DMS 273 (cell line): ENCODE results near the gene MED19.
"Not testable (repeated sequence)": the region's sequence is repeated elsewhere in the genome, so short reads cannot be mapped to it uniquely, and the experiment has no call there.

Experiments used
- DNase-seq: peaks from one replicate; lab custom pipeline; 2025; ENCODE audit not compliant: unreplicated experiment; lab: John Stamatoyannopoulos, UW

The MED19 gene

GRCh38 chr11:57705432-57705831 is 6.6 kb downstream of the MED19 start:
- DNase-seq, result not testable (repeated sequence)

GRCh38 chr11:57704932-57705331 is 7.1 kb downstream of the MED19 start:
- no peak for DNase-seq

- no peak for DNase-seq
These were observed 8.7 kb downstream of the MED19 start for GRCh38 chr11:57703341-57703740.

- DNase-seq, result no peak
These were observed 11.6 kb downstream of the MED19 start for GRCh38 chr11:57700425-57700824.

DNA sequence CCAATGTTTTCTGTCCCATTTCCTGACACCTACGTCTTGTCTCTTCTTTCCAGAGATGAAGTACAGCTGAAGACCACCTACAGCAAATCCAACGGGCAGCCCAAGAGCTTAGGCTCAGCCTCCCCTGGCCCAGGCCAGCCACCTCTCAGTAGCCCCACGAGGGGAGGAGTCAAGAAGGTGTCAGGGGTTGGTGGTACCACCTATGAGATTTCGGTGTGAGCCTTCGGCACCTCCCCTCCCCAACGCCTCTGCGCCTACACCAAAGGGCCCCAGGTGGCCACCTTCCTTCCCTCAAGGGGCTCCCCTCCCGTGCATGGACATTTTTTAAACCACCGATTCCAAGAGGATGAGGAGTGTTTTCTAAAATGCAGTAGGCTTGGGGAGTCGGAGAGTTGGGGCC is 12.2 kb downstream of the MED19 start:
- no peak for DNase-seq

- no peak for DNase-seq
These were observed 13.1 kb downstream of the MED19 start for GRCh38 chr11:57698843-57699365.

DNA sequence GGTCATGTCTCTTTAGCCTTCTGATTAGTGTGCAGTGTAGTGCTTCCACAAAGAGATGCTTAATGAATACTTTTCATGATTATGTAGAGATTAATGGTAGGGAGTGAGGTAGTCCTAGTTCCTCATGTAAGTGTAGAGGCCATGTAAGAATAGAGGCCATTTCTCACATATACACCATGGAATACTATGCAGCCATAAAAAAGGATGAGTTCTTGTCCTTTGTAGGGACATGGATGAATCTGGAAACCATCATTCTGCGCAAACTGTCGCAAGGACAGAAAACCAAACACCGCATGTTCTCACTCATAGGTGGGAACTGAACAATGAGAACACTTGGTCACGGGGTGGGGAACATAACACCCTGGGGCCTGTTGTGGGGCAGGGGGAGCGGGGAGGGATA is 21.5 kb downstream of the MED19 start:
- DNase-seq, result not testable (repeated sequence)

GRCh38 chr11:57681168-57681567 is 30.8 kb downstream of the MED19 start:
- DNase-seq, result no peak

DNA sequence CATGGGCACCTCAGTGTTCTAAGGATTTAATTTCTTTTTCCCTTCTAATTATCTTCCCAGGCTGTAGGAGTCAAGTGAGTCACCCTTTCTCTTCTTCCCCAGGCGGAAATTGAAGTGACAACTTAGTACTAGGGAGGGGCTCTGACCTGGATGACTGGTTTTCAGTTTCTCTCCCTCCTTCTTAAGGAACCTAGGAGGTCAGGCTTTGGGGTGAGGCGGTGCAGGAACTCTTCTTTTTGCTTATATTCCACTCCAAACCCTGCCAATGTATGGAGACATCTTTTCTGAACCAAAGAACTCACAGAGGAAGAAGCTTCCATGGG is 31.5 kb downstream of the MED19 start:
- no peak for DNase-seq

- no peak for DNase-seq
These were observed 32.6 kb downstream of the MED19 start for GRCh38 chr11:57679396-57679795.

DNA sequence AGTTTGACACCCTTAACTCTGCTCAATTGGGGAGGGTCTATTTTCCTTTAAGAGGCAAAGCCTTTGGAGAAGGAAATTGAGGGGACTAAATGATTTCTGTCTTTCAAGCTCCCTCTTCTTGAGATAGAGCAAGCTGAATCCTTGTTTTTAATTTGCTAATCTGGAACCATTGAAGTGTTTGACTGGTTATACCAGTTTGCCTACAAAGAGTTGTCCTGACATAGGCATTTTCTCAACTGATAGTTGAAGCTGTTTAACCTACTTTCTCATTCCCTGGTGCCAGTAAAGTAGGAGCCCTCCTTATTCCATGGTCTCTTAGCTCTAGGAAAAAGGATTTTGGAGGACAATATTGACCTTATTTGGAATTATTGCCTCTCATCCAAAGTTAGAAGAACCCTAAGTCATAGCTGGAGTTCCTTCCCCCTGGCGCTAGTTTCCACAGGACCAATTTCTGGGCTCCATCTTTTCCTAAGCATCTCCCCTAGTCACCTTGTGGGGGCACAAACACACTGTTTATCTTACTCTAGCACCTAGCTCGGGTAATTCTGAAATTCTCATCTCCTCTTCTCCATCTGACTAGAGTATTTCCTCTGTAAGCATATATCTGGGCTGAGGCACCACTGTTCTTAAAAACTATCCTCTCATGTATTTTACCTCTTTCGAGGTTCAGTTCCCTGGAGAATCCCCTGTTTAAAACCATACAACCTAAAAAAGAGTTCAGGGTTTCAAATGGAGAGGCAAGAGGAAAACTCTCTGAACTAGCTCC is 36.7 kb downstream of the MED19 start:
- no peak for DNase-seq

DNA sequence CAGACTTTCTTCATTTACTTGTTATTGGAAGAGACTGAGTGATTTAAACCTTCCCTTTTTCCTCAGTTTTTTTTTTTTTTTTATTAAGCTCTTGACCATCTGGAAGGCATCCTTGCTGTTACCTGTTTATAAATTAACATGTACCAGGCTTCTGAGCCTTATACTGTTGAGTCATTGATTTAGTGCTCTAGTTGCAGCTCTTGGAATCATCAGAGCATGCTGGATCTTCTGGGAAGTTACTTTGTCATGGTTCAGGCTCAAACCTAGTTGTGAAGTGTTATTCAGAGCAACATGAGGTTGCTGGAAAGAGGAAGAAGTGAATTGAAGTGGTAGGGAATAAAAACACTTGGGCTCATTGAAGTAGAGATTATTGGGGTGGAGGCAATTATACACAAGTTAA is 37.8 kb downstream of the MED19 start:
- DNase-seq, result no peak

DNA sequence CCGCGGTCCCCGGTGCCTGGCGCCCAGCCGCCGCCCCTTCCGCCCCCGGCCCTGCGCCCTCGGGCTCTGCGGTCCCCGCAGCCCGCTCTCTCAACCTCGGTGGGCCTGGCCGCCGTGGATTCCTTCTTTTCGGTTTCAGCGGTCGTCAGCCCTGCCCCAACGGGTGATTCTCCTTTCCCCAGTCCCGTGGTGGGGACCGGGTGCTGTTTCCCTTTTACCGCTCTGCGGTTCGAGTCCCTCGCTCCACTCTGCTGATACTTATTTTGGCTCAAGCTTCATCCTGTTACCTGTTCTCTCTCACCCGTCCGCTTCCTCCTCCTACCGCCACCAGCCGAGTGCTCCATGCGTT is 43.6 kb downstream of the MED19 start:
- DNase-seq, result peak; percentile 65

GRCh38 chr11:57667736-57668433 is 44.1 kb downstream of the MED19 start, which contains the start of gene ZDHHC5:
ZDHHC5 (plus strand) TSS chr11:57668114; CDS start chr11:57673091, 4,977 bp downstream.
- peak; percentile 98 for DNase-seq

GRCh38 chr11:57667117-57667735 is 44.8 kb downstream of the MED19 start:
- DNase-seq, result peak; percentile 95

- no peak for DNase-seq
These were observed 48.0 kb downstream of the MED19 start for GRCh38 chr11:57663975-57664374.

DNA sequence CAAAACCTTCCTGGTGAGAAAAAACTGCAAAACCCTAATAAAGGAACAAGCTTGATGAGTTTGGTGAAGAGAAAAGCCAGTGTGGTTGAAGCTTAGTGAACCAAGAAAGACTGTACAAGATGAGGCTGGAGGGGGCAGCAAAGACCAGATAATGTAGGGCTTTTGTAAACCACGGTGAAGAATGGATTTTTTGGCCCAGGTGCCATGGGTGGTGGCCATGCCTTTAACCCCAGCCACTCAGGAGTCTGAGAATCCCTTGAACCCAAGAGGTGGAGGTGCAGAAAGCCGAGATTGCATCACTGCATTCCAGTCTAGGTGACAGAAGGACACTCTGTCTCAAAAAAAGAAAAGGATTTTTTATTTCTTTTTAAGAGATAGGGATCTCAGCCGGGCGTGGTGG is 49.1 kb downstream of the MED19 start:
- DNase-seq, result peak; percentile 20

GRCh38 chr11:57659669-57660068 is 52.3 kb downstream of the MED19 start:
- DNase-seq, result no peak

DNA sequence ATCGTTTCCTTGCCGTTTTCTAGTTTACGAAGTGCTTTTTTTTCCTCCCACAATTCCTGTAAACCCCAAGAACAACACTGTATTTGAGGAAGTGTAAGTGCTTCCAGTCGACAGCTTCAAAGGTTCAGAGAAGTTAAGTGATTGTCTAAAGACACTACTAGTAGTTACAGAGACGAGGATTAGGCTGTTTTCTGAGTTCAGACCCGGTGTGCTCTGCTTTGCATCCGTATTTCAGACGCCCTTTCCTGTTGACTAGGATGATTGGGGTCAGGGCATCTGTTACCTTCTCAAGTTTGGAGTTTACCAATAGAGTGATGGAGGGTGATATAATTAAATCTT is 54.0 kb downstream of the MED19 start:
- DNase-seq, result peak; percentile 27

DNA sequence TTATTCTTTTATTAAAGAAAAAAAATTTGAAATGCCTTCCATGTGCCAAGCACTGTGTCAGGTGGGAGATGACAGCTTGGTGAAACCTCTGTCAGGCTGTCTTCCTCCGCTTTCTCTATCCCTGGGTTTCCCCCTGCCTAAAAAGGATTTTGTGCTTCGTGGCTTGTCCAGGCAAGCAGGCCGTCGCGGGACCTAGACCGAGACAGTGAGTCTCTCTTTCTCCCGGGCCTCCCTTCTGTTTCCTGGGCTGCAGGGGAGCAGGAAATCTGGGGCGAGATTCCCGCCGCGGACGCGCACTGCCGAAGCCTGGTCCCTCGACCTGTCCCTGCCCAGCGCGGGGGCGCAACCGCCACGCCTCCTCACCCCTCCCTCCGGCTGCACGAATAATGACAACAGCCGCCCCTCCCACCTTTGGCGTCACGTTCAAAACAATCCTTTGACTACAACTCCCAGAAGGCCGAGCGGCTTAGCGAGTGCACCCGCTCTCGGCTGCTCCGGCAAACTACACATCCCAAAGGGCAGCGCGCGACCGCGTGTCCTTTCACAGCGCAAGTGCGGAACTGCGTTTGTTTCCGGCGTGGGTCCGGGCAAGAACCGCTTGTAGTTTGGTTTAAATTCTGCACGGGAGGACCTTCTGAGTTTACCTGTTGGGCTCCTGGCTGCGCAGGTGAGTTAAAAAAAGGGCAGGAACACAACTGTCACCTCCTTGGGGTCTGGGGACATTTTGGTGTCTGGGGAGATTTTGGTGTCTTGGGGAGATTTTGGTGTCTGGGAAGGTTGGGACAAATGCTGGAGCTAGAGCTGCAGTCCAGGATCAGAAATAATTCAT is 54.6 kb downstream of the MED19 start, which contains the start of gene CLP1:
Gene CLP1 (plus strand): TSS at position 569 of the 829 bp plus-strand sequence. CDS start 1,715 bp downstream, outside the sequence.
- peak; percentile 99 for DNase-seq

DNA sequence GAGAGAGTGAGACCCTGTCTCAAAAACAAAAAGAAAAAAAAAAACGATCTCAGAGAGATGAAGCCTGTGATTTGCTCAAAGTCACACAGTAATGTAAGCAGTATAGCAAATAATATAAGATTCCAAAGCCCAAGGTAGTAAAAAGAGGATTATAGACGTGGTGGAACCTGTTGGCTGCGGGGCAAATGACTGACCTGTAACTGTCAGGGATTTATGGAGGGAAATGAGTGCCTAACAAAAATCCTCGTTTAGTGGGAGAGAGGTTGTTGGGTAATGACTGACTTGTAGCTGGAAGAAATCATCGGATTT is 55.2 kb downstream of the MED19 start:
- DNase-seq, result no peak
